HFFc6 (cell line): Measurements from ENCODE around the gene RFPL2. TPM values are rescaled to one million over a fixed set of nuclear protein-coding genes. Genes with fewer than 3 reads are reported as not detected.

Source experiments
- DNase-seq: peaks from one replicate; pipeline ENCODE4 v3.0.0-alpha.2; 2018
- H3K27ac Mint-ChIP-seq: 2 replicates; pipeline ENCODE4 v1.8.0; 2020; ENCODE audit warnings: mild to moderate bottlenecking, mixed read lengths
- H3K27me3 Mint-ChIP-seq: 2 replicates; pipeline ENCODE4 v1.8.0; 2021; ENCODE audit warnings: mild to moderate bottlenecking, moderate library complexity, mixed read lengths; ENCODE audit not compliant: insufficient read depth
- H3K36me3 Mint-ChIP-seq: 2 replicates; pipeline ENCODE4 v1.8.0; 2021; ENCODE audit warnings: low read depth, mixed read lengths
- H3K4me1 Mint-ChIP-seq: 2 replicates; pipeline ENCODE4 v1.8.0; 2020; ENCODE audit warnings: low read depth, mixed read lengths
- H3K4me3 Mint-ChIP-seq: 2 replicates; pipeline ENCODE4 v1.8.0; 2020; ENCODE audit warnings: mild to moderate bottlenecking, moderate library complexity, mixed read lengths
- H3K9me3 Mint-ChIP-seq: 2 replicates; pipeline ENCODE4 v1.8.0; 2020; ENCODE audit warnings: mild to moderate bottlenecking, mixed read lengths
- CTCF ChIP-seq: fragments of 200-600 bp; sonication (generic); IDR thresholded peaks from 2 replicates; pipeline ENCODE4 v1.5.0; 2021; ENCODE audit warnings: antibody characterized with exemption, mild to moderate bottlenecking
- long read RNA-seq: library from polyadenylated mRNA; unstranded; transcript quantifications from one replicate; pipeline ENCODE4 v2.0.0, GENCODE V29; 2019
- total RNA-seq, 6 experiments: library from RNA; stranded (reverse); fragmentation: NEBNext Ultra II Directional; extraction: Animal tissue kit (Norgen Biotek cat#: 25700); gene quantifications; 2 replicates in 1 of 6; 3 replicates in 5 of 6; pipeline ENCODE4 v1.2.3, GENCODE V29; 2021

RFPL2 gene
- not detected for total RNA-seq
- long read RNA-seq, result 0 reads

GRCh38 chr22:32204856-32205722 is at the start of gene RFPL2:
RFPL2 (minus strand) TSS chr22:32205073; CDS start chr22:32202451, 2,622 bp downstream.
- H3K36me3 Mint-ChIP-seq, result no peaks in the 10 kb centered on the region
- peaks cover 33% of the 10 kb centered on the region for H3K27me3 Mint-ChIP-seq
- H3K4me1 Mint-ChIP-seq, result peaks cover 7% of the 10 kb centered on the region
- no peaks in the 10 kb centered on the region for H3K9me3 Mint-ChIP-seq
- peak within 1 kb of the TSS; percentile 61; the same call in 1 of the 2 replicates for H3K4me3 Mint-ChIP-seq
- TF ChIP-seq CTCF, result no peak; the same call in 1 of the 2 replicates
- DNase-seq, result peak; percentile 30
- no peak within 1 kb of the TSS for H3K27ac Mint-ChIP-seq

GRCh38 chr22:32249231-32249630 is 44.4 kb upstream of the RFPL2 start:
- no peak for DNase-seq
- Mint-ChIP-seq H3K4me3 (no peak overlapping the region), H3K4me1 (no peaks in the 10 kb centered on the region), H3K9me3 (no peaks in the 10 kb centered on the region), H3K27ac (no peak overlapping the region), H3K27me3 (peaks cover 10% of the 10 kb centered on the region), H3K36me3 (no peaks in the 10 kb centered on the region)
- no peak for TF ChIP-seq CTCF

- Mint-ChIP-seq H3K27ac (no peak overlapping the region), H3K27me3 (peaks cover 10% of the 10 kb centered on the region), H3K4me3 (no peak overlapping the region), H3K36me3 (no peaks in the 10 kb centered on the region), H3K9me3 (no peaks in the 10 kb centered on the region), H3K4me1 (no peaks in the 10 kb centered on the region)
- DNase-seq, result no peak
- TF ChIP-seq CTCF, result no peak
These were observed 43.4 kb upstream of the RFPL2 start for GRCh38 chr22:32248276-32248675.

GRCh38 chr22:32246166-32246565 is 41.3 kb upstream of the RFPL2 start:
- Mint-ChIP-seq H3K36me3 (no peaks in the 10 kb centered on the region), H3K4me1 (no peaks in the 10 kb centered on the region), H3K27me3 (peaks cover 2% of the 10 kb centered on the region), H3K9me3 (no peaks in the 10 kb centered on the region), H3K4me3 (no peak overlapping the region), H3K27ac (no peak overlapping the region)
- DNase-seq, result no peak
- no peak for TF ChIP-seq CTCF

- Mint-ChIP-seq H3K4me3 (no peak overlapping the region), H3K27ac (no peak overlapping the region), H3K27me3 (peaks cover 4% of the 10 kb centered on the region), H3K9me3 (no peaks in the 10 kb centered on the region), H3K36me3 (no peaks in the 10 kb centered on the region), H3K4me1 (0 out of 2 replicates have a peak, but pooled peaks cover 2% of the 10 kb centered on the region)
- TF ChIP-seq CTCF, result no peak
- no peak for DNase-seq
These were observed 40.2 kb upstream of the RFPL2 start for GRCh38 chr22:32245042-32245441.
